Regular cardiac myocyte (primary cell): Measurements from ENCODE around the gene ZC3HAV1. TPM values are rescaled to one million over a fixed set of nuclear protein-coding genes. Genes with fewer than 3 reads are reported as not detected.

ENCODE experiments used
- total RNA-seq: library from RNA; depleted of rRNA; stranded (reverse); fragments of >200 nt; gene quantifications from 2 replicates; pipeline ENCODE4 v1.2.3, GENCODE V29; 2014

Gene ZC3HAV1
- 25.9 and 36.2 TPM in 2 replicates for total RNA-seq

DNA sequence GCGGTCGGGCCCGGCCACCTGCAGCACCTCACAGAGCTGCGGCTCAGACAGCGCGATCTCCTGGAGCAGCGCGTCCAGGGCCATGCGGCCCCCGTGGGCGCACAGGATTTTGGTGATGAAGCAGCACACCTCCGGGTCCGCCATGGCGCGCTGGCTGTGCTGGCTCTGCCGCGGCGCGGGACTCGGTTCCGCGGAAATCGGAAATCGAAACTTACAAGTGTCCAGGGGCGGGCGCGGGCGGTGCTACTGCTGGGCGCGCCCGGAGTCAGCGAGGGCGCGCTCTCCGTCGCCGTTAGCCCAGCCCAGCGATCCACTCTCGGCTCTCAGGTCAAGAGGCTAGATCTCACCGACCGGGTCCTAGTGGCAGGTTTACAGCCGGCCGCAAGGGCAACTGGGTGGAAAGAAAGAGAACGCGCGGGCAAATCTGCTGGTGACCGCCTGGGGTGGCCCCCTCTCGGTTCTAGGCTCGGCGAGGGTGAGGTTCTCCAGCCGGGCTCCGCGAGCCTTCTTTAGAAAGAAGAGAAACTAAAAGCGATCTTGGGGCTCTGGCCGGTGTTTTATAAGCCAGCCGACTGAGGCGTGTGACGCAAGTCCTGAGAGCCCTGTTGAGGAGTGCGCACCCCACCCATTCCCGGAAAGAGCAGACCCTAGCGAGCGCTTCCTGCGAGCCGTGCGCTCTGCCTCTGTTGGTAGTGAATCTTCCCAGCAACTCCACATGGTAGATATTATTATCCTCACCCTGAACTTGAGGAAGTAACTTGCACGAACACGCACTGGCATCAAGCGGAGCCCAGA lies at the start of gene ZC3HAV1:
ZC3HAV1 (minus strand) TSS at position 533 of the 795 bp plus-strand sequence; CDS start at position 144, 389 bp downstream.

DNA sequence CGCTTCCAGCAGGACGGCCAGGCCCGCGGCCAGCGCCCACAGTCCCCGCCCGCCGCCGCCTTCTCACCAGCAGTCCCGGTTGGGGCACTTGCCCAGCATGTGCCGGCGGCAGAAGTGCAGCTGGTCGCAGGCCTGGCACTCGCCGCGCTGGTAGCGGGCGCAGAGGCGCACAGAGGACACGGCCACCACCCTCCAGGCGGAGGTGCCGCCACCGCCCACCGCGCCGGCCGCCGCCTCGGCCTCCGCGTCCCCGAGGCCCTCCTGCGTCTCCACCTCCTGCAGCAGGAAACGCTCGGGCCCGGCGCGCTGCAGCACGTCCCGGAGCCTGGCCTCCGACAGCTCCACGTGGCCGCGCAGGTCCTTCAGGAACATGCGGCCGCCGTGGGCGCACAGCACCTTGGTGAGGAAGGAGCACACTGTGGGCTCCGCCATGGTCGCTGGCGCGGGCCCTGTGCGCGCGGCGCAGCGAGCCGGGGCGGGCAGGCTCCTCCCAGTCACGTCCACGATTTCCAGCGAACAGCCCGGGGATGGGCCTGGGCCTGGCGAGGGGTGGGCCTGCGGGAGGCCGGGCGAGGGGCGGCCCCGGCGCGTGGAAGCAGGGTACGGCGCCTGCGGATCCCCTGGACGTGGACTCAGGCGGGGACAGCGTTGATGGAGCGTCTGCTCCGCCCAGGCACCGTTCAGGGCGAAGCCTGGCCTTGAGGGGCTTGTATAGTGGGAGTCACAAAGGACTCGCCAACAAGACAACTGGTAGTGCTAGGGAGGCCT lies 73.8 kb downstream of the ZC3HAV1 start, which contains the start of gene ZC3HAV1L:
ZC3HAV1L (minus strand) TSS at position 457 of the 768 bp plus-strand sequence; CDS start at position 432, 25 bp downstream.

Other genes starting within 250 kb of the ZC3HAV1 start
- gene KIAA1549, start 128.3 kb downstream of the ZC3HAV1 start, total RNA-seq = 0.56 and 0.58 TPM in 2 replicates
- 12.7 and 13.5 TPM in 2 replicates for gene ZC3HAV1L, start 73.7 kb downstream of the ZC3HAV1 start, total RNA-seq
- gene UBN2, start 121.5 kb upstream of the ZC3HAV1 start, total RNA-seq = 2.7 and 6.2 TPM in 2 replicates
- gene FMC1, start 231.6 kb upstream of the ZC3HAV1 start, total RNA-seq = 8.7 and 12.1 TPM in 2 replicates